Nucleus accumbens (tissue), 56 donors: ENCODE results near the gene LRG1.
"Not testable (repeated sequence)": the region's sequence is repeated elsewhere in the genome, so short reads cannot be mapped to it uniquely, and the experiment has no call there.

Experiments used
- DNase-seq, 56 donors: peaks; one replicate each; lab custom pipeline; 2025; lab: John Stamatoyannopoulos, UW

Gene LRG1

GRCh38 chr19:4533334-4533733 lies 6.5 kb downstream of the LRG1 start:
- DNase-seq = no peak

- DNase-seq = no peak
Measured at GRCh38 chr19:4531562-4532165, 8.2 kb downstream of the LRG1 start.

GRCh38 chr19:4529924-4530522 lies 9.8 kb downstream of the LRG1 start:
- no peak for DNase-seq

GRCh38 chr19:4528843-4529242 lies 11.0 kb downstream of the LRG1 start:
- no peak for DNase-seq

GRCh38 chr19:4527377-4527776 lies 12.5 kb downstream of the LRG1 start:
- not testable (repeated sequence) for DNase-seq

- DNase-seq = no peak
Measured at GRCh38 chr19:4525563-4526002, 14.3 kb downstream of the LRG1 start.

- peak in 11 of 56 donors; percentile 1 to 49 (median 8) for DNase-seq
Measured at GRCh38 chr19:4524808-4525562, 14.9 kb downstream of the LRG1 start.

- DNase-seq = peak in 8 of 56 donors; percentile 2 to 54 (median 14)
Measured at GRCh38 chr19:4523306-4524110, 16.3 kb downstream of the LRG1 start.

- DNase-seq = no peak
Measured at GRCh38 chr19:4522291-4523002, 17.4 kb downstream of the LRG1 start.

- DNase-seq = no peak
Measured at GRCh38 chr19:4521888-4522242, 18.0 kb downstream of the LRG1 start.

- no peak for DNase-seq
Measured at GRCh38 chr19:4521170-4521887, 18.5 kb downstream of the LRG1 start.

GRCh38 chr19:4519521-4520277 lies 20.1 kb downstream of the LRG1 start:
- peak in 10 of 56 donors; percentile 7 to 55 (median 21) for DNase-seq

- DNase-seq = no peak
Measured at GRCh38 chr19:4519172-4519496, 20.7 kb downstream of the LRG1 start.

- DNase-seq = peak in 45 of 56 donors; percentile 4 to 77 (median 33)
Measured at GRCh38 chr19:4518345-4519171, 21.3 kb downstream of the LRG1 start, which contains the start of gene PLIN4. Gene PLIN4, minus strand, starts transcription at chr19:4518486. Its CDS starts 214 bp downstream, at chr19:4518272.

- no peak for DNase-seq
Measured at GRCh38 chr19:4517451-4518057, 22.3 kb downstream of the LRG1 start.

GRCh38 chr19:4516939-4517300 lies 22.9 kb downstream of the LRG1 start:
- peak in 6 of 56 donors; percentile 3 to 49 (median 12) for DNase-seq

GRCh38 chr19:4516199-4516938 lies 23.5 kb downstream of the LRG1 start:
- DNase-seq = no peak
